HEK293 (cell line): Measurements from ENCODE around the gene BTBD8.
"Not testable (repeated sequence)": the region's sequence is repeated elsewhere in the genome, so short reads cannot be mapped to it uniquely, and the experiment has no call there.

Experiments used
- CTCF ChIA-PET: fragments of 350-600 bp; formaldehyde crosslinking; extraction: SDS; loops from one replicate; lab custom pipeline; 2021; ENCODE audit warnings: antibody characterized with exemption; lab: Yijun Ruan, JAX
- POLR2A ChIA-PET: fragments of 300-600 bp; formaldehyde crosslinking; extraction: SDS; loops from one replicate; lab custom pipeline; 2020; ENCODE audit warnings: antibody characterized with exemption, inconsistent platforms; lab: Yijun Ruan, JAX
- H3K27ac ChIP-seq: fragments of 200-500 bp; sonication (Bioruptor generic); 2 replicates; pipeline ENCODE4 v1.5.1; 2014; ENCODE audit warnings: low read depth, low read length, control low read depth, inconsistent platforms; ENCODE audit errors: extremely low read depth
- H3K36me3 ChIP-seq, 2 experiments: fragments of 200-500 bp in 1 of 2; sonication (Bioruptor generic) in 1 of 2; 1 replicate in 1 of 2; 2 replicates in 1 of 2; pipeline ENCODE4 v1.5.1; 2014 to 2017; ENCODE audit warnings: inconsistent platforms in 2 of 2, low read length in 2 of 2; ENCODE audit not compliant: control insufficient read depth in 2 of 2, insufficient read depth in 1 of 2
- H3K4me1 ChIP-seq: fragments of 200-500 bp; sonication (Bioruptor generic); 2 replicates; pipeline ENCODE4 v1.5.1; 2014; ENCODE audit warnings: mild to moderate bottlenecking, low read length, inconsistent platforms; ENCODE audit not compliant: control insufficient read depth, insufficient read depth
- H3K4me3 ChIP-seq: 2 replicates; pipeline ENCODE4 v1.5.1; 2011; ENCODE audit warnings: low read depth, mild to moderate bottlenecking, control low read depth, low read length, moderate library complexity
- H3K9me3 ChIP-seq: fragments of 200-500 bp; sonication (Bioruptor generic); 2 replicates; pipeline ENCODE4 v1.5.1; 2014; ENCODE audit warnings: low read depth, low read length, inconsistent platforms; ENCODE audit not compliant: control insufficient read depth, insufficient read depth
- RBAK ChIP-seq: fragments of 450-650 bp; formaldehyde crosslinking; IDR thresholded peaks from 2 replicates; pipeline ENCODE4 v1.5.1; 2016; ENCODE audit warnings: missing biosample characterization, missing genetic modification characterization
- REST ChIP-seq: fragments of 450-650 bp; formaldehyde crosslinking; IDR thresholded peaks from 2 replicates; pipeline ENCODE4 v1.5.1; 2016; ENCODE audit warnings: missing biosample characterization, missing genetic modification characterization
- ZBTB44 ChIP-seq: fragments of 450-650 bp; IDR thresholded peaks from 2 replicates; pipeline ENCODE4 v1.5.1; 2018; ENCODE audit warnings: missing biosample characterization, mild to moderate bottlenecking, missing genetic modification characterization
- ZNF121 ChIP-seq: fragments of 450-650 bp; formaldehyde crosslinking; IDR thresholded peaks from 2 replicates; pipeline ENCODE4 v1.5.1; 2016; ENCODE audit warnings: missing biosample characterization, missing genetic modification characterization
- ZNF16 ChIP-seq: fragments of 450-650 bp; formaldehyde crosslinking; IDR thresholded peaks from 2 replicates; pipeline ENCODE4 v1.5.1; 2016; ENCODE audit warnings: low read depth, missing biosample characterization, missing genetic modification characterization
- ZNF18 ChIP-seq: fragments of 450-650 bp; formaldehyde crosslinking; IDR thresholded peaks from 2 replicates; pipeline ENCODE4 v1.5.1; 2016; ENCODE audit warnings: missing biosample characterization, missing genetic modification characterization
- ZNF335 ChIP-seq: fragments of 450-650 bp; formaldehyde crosslinking; conservative IDR thresholded peaks from 2 replicates; pipeline ENCODE4 v1.5.1; 2016; ENCODE audit warnings: missing biosample characterization, missing genetic modification characterization
- ZNF362 ChIP-seq: fragments of 450-650 bp; formaldehyde crosslinking; IDR thresholded peaks from 2 replicates; pipeline ENCODE4 v1.5.1; 2016; ENCODE audit warnings: missing biosample characterization, missing genetic modification characterization
- ZNF518A ChIP-seq: fragments of 450-650 bp; formaldehyde crosslinking; conservative IDR thresholded peaks from 2 replicates; pipeline ENCODE4 v1.5.1; 2016; ENCODE audit warnings: low read depth, missing biosample characterization, missing genetic modification characterization
- ZNF558 ChIP-seq: fragments of 450-650 bp; formaldehyde crosslinking; IDR thresholded peaks from 2 replicates; pipeline ENCODE4 v1.5.1; 2016; ENCODE audit warnings: missing biosample characterization, missing genetic modification characterization
- ZNF585B ChIP-seq: fragments of 450-650 bp; formaldehyde crosslinking; IDR thresholded peaks from 2 replicates; pipeline ENCODE4 v1.5.1; 2016; ENCODE audit warnings: missing biosample characterization, missing genetic modification characterization
- ZNF658 ChIP-seq: fragments of 450-650 bp; formaldehyde crosslinking; IDR thresholded peaks from 2 replicates; pipeline ENCODE4; 2016; ENCODE audit warnings: missing biosample characterization, missing genetic modification characterization
- ZNF704 ChIP-seq: fragments of 450-650 bp; formaldehyde crosslinking; IDR thresholded peaks from 2 replicates; pipeline ENCODE4 v1.5.1; 2016; ENCODE audit warnings: missing biosample characterization, missing genetic modification characterization

Gene BTBD8

GRCh38 chr1:92076363-92076762 lies 3.8 kb upstream of the BTBD8 start (continued):
- TF ChIP-seq ZNF518A, result peak; percentile 87
- TF ChIP-seq ZNF704, result no peak
- TF ChIP-seq RBAK (tag by site-specific recombination), result 0 out of 2 replicates have a peak, but pooled peaks have one; percentile 48
- no peak for TF ChIP-seq ZBTB44

- peak; percentile 51 for TF ChIP-seq ZNF335 (tag by site-specific recombination)
- TF ChIP-seq ZNF18 (tag by site-specific recombination), result peak; percentile 58; the same call in 1 of the 2 replicates
- H3K36me3 ChIP-seq, H3K9me3 ChIP-seq, H3K4me3 ChIP-seq, CTCF ChIA-PET, H3K27ac ChIP-seq, H3K4me1 ChIP-seq: not testable (repeated sequence)
- POLR2A ChIA-PET, result interaction anchor here (0.6 kb wide), 1 partner anchor 39 kb away, joined by 3 read pairs; no protein-coding TSS in a partner anchor
Measured at GRCh38 chr1:92078077-92078476, 2.1 kb upstream of the BTBD8 start.

GRCh38 chr1:92079441-92079840 lies 704 bp upstream of the BTBD8 start:
- H3K4me3 ChIP-seq, result no peak overlapping the region
- TF ChIP-seq ZNF558 (tag by site-specific recombination), result no peak
- peak; percentile 35; the same call in 1 of the 2 replicates for TF ChIP-seq ZNF121 (tag by site-specific recombination)
- TF ChIP-seq REST (tag by site-specific recombination), result no peak
- no peak for TF ChIP-seq ZNF16
- TF ChIP-seq ZNF585B (tag by site-specific recombination), result no peak
- TF ChIP-seq ZNF362 (tag by site-specific recombination), result 0 out of 2 replicates have a peak, but pooled peaks have one; percentile 22
- no peak for TF ChIP-seq ZNF658 (tag by site-specific recombination)
- ChIA-PET POLR2A (no interaction called here), CTCF (no interaction called here)
- H3K4me1 ChIP-seq, result peaks cover 2% of the 10 kb centered on the region; the same call in 1 of the 2 replicates
- H3K9me3 ChIP-seq, result no peaks in the 10 kb centered on the region
- H3K27ac ChIP-seq, result no peak overlapping the region
- no peaks in the 10 kb centered on the region for H3K36me3 ChIP-seq
